HepG2 (cell line): Measurements from ENCODE around the gene FAM163A.

Experiments used
- CTCF ChIP-seq: sonication (generic); formaldehyde crosslinking; IDR thresholded peaks from 2 replicates; pipeline ENCODE4 v1.5.0; 2020; ENCODE audit warnings: mild to moderate bottlenecking, missing genetic modification reagents, moderate library complexity
- IRF1 ChIP-seq: sonication (generic); formaldehyde crosslinking; IDR thresholded peaks from 2 replicates; pipeline ENCODE4 v1.4.0; 2020; ENCODE audit warnings: low read depth, mild to moderate bottlenecking, missing genetic modification reagents
- MATR3 ChIP-seq: sonication (generic); formaldehyde crosslinking; IDR thresholded peaks from 2 replicates; pipeline ENCODE4 v1.4.0; 2020; ENCODE audit warnings: missing genetic modification reagents
- POLR2AphosphoS5 ChIP-seq: IDR thresholded peaks from 2 replicates; pipeline ENCODE4 v1.6.1; 2012; ENCODE audit warnings: low read depth, low read length
- TARDBP ChIP-seq: sonication (generic); formaldehyde crosslinking; IDR thresholded peaks from 2 replicates; pipeline ENCODE4 v1.8.0; 2022; ENCODE audit warnings: mild to moderate bottlenecking, missing genetic modification reagents
- ZNF224 ChIP-seq: sonication (generic); formaldehyde crosslinking; IDR thresholded peaks from 2 replicates; pipeline ENCODE4 v1.5.0; 2020; ENCODE audit warnings: mild to moderate bottlenecking, missing genetic modification reagents
- ZNF746 ChIP-seq: sonication (generic); formaldehyde crosslinking; IDR thresholded peaks from 2 replicates; pipeline ENCODE4 v1.8.0; 2022; ENCODE audit warnings: mild to moderate bottlenecking, missing genetic modification reagents
- ZNF761 ChIP-seq: sonication (generic); formaldehyde crosslinking; conservative IDR thresholded peaks from 2 replicates; pipeline ENCODE4 v1.4.0; 2020; ENCODE audit warnings: mild to moderate bottlenecking, missing genetic modification reagents

DNA sequence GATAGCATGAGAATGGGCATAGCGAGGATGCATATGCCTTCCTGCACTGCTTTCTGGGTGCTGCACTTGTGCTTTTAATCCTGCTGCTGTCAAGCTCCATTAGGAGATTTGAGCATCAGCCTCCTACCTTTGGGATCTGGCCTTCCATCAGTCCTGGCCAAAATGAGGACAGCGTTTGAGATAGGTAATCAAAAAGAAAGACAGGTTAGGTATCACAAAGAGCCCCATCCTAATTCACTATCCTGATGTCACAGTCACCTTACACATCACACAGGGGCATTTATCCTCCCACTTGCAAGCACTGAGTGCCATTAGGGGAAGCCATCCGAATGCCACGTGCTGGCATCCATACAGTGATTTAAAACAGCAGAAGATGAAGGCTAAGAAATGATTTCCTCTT lies 13.2 kb upstream of the FAM163A start:
- TF ChIP-seq CTCF (CRISPR knock-in tag) (no peak), ZNF746 (CRISPR knock-in tag) (no peak), ZNF761 (CRISPR knock-in tag) (no peak), POLR2AphosphoS5 (no peak), TARDBP (CRISPR knock-in tag) (no peak), ZNF224 (CRISPR knock-in tag) (no peak), IRF1 (CRISPR knock-in tag) (no peak), MATR3 (no peak)
